Activated CD4-positive, alpha-beta T cell treated with anti-CD3 and anti-CD28 coated beads for 24 hours (primary cell): ENCODE data around the gene OR2H2.

ENCODE experiments used
- DNase-seq, 2 donors: peaks; one replicate each; pipeline ENCODE4 v3.0.0-alpha.2; 2020; ENCODE audit warnings: low read depth in 2 of 2

The OR2H2 gene

DNA sequence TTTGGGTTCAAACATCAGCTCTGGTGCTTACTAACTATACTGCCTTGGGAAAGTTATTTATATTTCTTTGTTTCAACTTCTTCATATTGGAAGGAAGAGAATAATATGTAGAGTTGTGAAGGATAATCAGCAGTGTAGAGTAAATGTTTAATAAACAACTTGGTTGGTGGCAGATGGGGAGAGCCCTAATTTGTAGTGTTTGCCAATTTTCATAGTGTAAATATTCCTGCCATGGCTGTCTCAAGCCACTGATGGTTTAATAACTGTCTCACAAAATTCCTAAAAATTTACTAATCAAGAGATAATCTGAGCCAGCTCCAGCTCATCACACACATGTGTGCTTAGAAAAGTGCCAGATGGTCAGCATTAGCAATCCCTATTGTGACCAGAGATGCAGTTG is at the start of gene OR2H2:
Gene OR2H2, plus strand, starts transcription at position 301 of the 400 bp plus-strand sequence. CDS start 2,824 bp downstream, outside the sequence.
- no peak for DNase-seq

DNA sequence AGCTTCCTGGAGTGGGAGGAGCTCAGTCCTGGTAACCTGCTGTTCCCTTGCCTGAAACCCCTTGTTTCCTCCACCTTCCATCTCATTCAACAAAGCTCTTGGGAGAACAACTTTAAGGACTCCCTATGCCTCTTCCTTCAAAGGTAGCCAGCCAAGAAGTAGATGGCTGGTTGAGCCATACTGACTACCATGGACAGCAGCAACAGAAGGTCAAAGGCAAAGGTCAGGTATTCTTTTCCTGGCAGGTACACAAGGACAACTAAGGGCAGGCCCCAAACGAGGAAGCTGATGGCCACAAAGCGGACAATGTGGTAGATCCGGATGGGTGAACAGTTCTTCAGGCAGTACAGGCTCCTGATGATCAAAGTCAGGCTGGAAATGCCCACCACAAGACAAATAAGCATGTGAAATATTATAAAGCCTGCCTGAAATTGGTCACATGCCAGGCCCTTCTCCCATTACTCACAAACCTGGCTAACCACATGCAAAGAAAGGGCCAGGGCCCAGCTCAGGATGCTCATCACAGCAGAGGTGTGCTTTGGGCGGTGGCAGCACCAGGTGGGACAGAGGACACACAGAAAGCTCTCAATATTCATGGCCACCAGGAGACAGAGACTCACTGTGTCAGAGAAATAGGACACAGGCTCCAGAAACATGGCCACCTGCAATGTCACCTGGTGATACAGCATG is 47.1 kb upstream of the OR2H2 start:
- no peak for DNase-seq

DNA sequence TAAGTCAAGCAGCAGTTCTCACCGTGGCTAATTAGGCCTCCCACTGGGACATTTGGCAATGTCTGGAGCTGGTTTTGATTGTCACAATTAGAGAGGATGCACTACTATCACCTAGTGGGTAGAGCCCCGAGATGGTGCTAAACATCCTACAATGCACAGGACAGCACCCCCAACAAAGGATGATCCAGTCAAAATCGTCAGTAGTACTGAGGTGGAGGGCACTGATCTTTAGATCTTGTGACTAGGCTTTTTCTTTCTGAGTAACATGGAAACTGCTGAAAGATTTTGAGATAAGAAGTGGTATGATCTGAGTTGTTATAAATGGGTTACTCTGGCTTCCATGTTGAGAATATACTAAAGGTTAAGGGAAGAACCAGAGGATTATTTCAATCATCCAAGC is 37.3 kb upstream of the OR2H2 start:
- DNase-seq: no peak

- DNase-seq: peak in 1 of 2 donors; percentile 20
These were observed 32.3 kb upstream of the OR2H2 start for GRCh38 chr6:29552512-29553051.

GRCh38 chr6:29553268-29554057 is 31.5 kb upstream of the OR2H2 start:
- no peak for DNase-seq

DNA sequence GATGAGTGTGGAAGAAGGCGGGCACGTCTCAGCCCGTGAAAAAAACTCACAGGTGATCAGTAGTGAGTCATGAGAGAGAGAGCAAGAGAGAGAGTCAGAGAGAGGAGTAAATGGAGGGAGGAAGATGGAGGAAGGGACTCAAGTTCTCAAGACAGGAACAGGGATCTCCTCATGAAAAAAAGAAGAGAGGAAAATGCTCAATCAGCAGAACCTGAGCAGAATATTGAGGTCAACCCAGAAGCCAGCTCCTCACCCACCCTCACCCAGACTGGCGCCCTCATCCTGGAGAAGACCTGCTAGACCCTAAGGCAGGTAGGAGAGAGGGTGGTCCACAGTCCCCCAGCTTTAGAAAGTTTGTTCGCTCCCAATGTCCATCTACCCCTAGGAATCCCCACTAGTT is 30.2 kb upstream of the OR2H2 start:
- DNase-seq: no peak

GRCh38 chr6:29557320-29557719 is 27.6 kb upstream of the OR2H2 start:
- DNase-seq: no peak

- no peak for DNase-seq
These were observed 26.4 kb upstream of the OR2H2 start for GRCh38 chr6:29558439-29559079.

GRCh38 chr6:29559524-29560287 is 25.2 kb upstream of the OR2H2 start, which contains the start of gene UBD:
Gene UBD (minus strand): TSS chr6:29559732. CDS start chr6:29559701, 31 bp downstream.
- DNase-seq: no peak

- no peak for DNase-seq
These were observed 23.8 kb upstream of the OR2H2 start for GRCh38 chr6:29561091-29561490.

- DNase-seq: no peak
These were observed 23.2 kb upstream of the OR2H2 start for GRCh38 chr6:29561606-29562181.

- DNase-seq: no peak
These were observed 21.4 kb upstream of the OR2H2 start for GRCh38 chr6:29563435-29563965.

DNA sequence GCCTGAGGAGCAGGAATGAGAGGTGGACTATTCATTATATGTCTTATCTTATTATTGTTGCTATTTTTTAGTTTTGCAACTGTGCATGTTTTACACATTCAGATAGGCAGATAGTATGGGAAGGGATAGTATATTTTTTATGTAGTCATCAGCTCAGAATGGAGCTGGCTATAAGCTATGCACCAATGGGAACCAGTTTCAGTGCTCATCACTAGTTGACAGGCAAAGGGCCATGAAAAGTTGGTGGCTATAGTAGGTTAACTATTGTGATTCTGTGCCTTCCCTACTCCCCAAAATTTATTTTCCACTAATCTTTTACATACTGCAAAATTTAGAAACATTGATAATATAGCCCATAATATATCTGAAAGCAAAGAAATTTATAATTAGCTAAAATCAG is 20.0 kb upstream of the OR2H2 start:
- no peak for DNase-seq

DNA sequence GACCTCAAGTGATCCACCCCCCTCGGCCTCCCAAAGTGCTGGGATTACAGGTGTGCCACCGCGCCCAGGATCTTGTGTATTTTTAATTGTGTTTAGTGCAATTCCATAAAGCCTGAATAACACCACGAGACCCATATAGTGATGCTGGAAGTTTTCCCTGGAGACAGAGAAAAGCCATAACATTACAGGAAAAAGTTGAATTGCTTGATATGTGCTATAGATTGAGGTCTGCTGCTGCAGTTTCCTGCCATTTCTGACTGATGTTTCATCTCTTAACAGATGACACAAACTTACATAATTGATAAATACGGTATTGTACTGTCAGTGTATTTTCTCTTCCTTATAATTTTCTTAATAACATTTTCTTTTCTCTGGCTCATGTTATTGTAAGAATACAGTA is 18.1 kb upstream of the OR2H2 start:
- DNase-seq: no peak

DNA sequence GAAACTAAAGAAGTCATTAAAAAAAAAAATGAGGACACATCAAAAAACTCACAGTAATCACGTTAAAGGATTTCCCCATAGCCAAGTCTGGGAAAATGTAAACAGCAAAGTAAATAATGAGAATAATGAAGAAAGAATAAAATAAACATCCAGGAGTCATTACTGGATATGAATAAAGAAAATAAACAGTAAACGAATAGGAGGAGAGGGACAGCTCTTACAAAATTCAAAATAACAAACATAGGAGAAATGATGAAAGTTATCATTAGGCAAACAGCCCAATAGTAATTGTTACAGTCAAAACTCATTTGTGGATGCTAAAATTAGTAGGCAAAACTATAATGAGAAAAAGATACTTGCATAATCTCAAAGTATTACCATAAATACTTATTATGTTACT is 17.4 kb upstream of the OR2H2 start:
- no peak for DNase-seq

DNA sequence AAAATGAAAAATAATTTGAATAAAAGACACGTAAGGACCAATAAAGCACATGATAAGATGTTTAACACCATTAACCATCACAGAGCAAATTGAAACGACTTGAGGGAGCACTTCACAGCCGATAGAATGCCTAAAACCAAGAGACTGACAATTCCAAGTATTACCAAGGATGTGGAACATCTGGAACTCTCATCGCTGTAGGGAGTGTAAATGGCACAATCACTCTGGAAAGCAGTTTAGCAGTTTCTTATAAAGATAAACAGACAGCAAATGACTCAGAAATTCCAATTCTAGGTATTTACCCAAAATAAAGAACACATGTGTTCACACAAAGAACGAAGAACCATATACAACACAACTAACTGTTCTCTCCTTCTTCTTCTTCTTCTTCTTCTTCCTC is 16.9 kb upstream of the OR2H2 start:
- DNase-seq: no peak

- DNase-seq: no peak
These were observed 8.9 kb upstream of the OR2H2 start for GRCh38 chr6:29576056-29576455.

- DNase-seq: no peak
These were observed 7.4 kb upstream of the OR2H2 start for GRCh38 chr6:29577544-29577943.

DNA sequence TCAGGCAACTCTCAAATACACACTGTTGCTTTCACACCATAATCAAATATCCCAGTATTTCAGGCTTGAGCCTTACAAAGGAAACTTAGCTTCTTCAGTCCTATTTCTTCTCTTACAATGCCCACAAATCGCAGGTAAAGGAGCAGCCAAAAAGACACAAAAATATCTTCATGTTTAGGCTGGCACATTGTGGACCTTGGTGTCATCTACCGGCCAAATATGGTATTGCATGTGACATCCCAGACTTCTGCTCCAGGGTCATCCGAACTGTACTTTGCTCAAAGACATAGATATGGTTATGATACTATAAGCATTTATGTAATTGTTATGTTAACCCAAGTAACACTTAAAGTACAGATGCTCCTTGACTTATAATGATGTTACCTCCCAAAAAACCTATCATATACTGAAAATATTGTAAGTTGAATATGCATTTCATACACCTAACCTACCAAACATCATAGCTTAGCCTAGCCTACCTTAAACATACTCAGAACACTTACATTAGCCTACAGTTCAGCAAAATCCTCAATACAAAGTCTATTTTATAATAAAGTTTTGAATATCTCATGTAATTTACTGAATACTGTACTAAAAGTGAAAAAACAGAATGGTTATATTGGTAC is 4.6 kb downstream of the OR2H2 start:
- peak; percentile 27 to 36 for DNase-seq

DNA sequence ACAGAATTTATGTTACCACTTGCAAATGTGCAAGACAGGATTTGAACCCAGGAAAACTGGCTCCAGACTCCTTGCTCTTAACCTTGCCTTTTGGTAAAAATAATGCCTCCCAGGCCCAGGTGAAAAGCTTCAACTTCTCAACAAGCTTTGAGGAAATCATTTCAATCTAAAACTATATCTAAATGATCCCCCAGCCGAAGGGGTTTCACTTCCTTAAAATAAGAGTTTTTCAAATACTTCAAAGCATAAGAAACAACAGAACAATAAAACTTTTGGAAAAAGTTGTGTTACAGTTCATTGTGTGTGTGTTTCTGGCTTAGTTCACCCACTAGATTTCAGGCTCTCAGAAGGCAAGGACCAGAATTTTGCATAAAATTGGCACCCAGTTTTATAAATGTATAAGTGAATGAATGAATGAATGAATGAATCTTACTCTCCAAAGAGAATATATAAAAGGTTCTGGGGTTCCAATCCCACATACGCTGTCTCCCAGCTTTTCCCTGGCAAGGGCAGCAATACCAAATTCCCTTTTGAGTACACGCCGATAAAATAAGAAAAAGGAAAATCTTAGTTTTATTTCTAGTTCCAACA is 5.4 kb downstream of the OR2H2 start:
- DNase-seq: no peak
